GM23338 (cell line): ENCODE data around the gene IER5. TPM values are rescaled to one million over a fixed set of nuclear protein-coding genes. Genes with fewer than 3 reads are reported as not detected.

Experiments
- ATAC-seq: fragments of 200-7000 bp; cut with Tn5 transposase; 3 replicates; pipeline ENCODE4 v1.9.1; 2020
- DNase-seq: peaks from one replicate; pipeline ENCODE4 v3.0.0-alpha.2; 2015; ENCODE audit warnings: low spot score
- H2AFZ ChIP-seq: fragments of 200-600 bp; sonication (generic); 2 replicates; pipeline ENCODE4 v1.8.0; 2016; ENCODE audit warnings: antibody characterized with exemption, mild to moderate bottlenecking, moderate library complexity
- H3F3A ChIP-seq: fragments of 200-600 bp; sonication (generic); replicated peaks from 2 replicates; pipeline ENCODE4 v1.8.0; 2017; ENCODE audit warnings: antibody characterized with exemption, mixed run types, low read depth
- H3K27ac ChIP-seq: fragments of 200-600 bp; sonication (generic); 2 replicates; pipeline ENCODE4 v1.6.1; 2016; ENCODE audit warnings: low read depth
- H3K27me3 ChIP-seq: fragments of 200-600 bp; sonication (generic); 2 replicates; pipeline ENCODE4 v1.8.0; 2016; ENCODE audit warnings: mild to moderate bottlenecking, mixed run types, moderate library complexity; ENCODE audit not compliant: insufficient read depth
- H3K36me3 ChIP-seq: fragments of 200-600 bp; sonication (generic); 2 replicates; pipeline ENCODE4 v1.8.0; 2016; ENCODE audit warnings: mild to moderate bottlenecking; ENCODE audit not compliant: insufficient read depth
- H3K4me1 ChIP-seq: fragments of 200-600 bp; sonication (generic); 2 replicates; pipeline ENCODE4 v1.8.0; 2016; ENCODE audit warnings: mild to moderate bottlenecking, moderate library complexity; ENCODE audit not compliant: insufficient read depth
- H3K4me2 ChIP-seq: fragments of 200-600 bp; sonication (generic); 2 replicates; pipeline ENCODE4 v1.7.1; 2017; ENCODE audit warnings: mixed run types
- H3K4me3 ChIP-seq: fragments of 200-600 bp; sonication (generic); 2 replicates; pipeline ENCODE4 v1.6.1; 2016; ENCODE audit warnings: mixed run types
- H3K79me2 ChIP-seq: fragments of 200-600 bp; sonication (generic); replicated peaks from 2 replicates; pipeline ENCODE4 v1.8.0; 2017; ENCODE audit warnings: mild to moderate bottlenecking; ENCODE audit not compliant: insufficient read depth
- H3K9me2 ChIP-seq: fragments of 200-600 bp; sonication (generic); 2 replicates; pipeline ENCODE4 v1.8.0; 2017; ENCODE audit not compliant: insufficient read depth
- H4K20me1 ChIP-seq: fragments of 200-600 bp; sonication (generic); replicated peaks from 2 replicates; pipeline ENCODE4 v1.8.0; 2017; ENCODE audit warnings: mild to moderate bottlenecking; ENCODE audit not compliant: insufficient read depth
- H3K27ac Mint-ChIP-seq: 2 replicates; pipeline ENCODE4 v1.8.0; 2020; ENCODE audit warnings: inconsistent platforms, mild to moderate bottlenecking, moderate library complexity, mixed read lengths
- H3K27me3 Mint-ChIP-seq: 3 replicates; pipeline ENCODE4 v1.8.0; 2022; ENCODE audit warnings: low read depth, mild to moderate bottlenecking, moderate library complexity, mixed read lengths, inconsistent platforms; ENCODE audit not compliant: insufficient read depth, poor library complexity
- H3K36me3 Mint-ChIP-seq: 3 replicates; pipeline ENCODE4 v1.8.0; 2021; ENCODE audit warnings: low read depth, mild to moderate bottlenecking, inconsistent platforms, moderate library complexity, mixed read lengths
- H3K4me1 Mint-ChIP-seq: 3 replicates; pipeline ENCODE4 v1.8.0; 2020; ENCODE audit warnings: mild to moderate bottlenecking, inconsistent platforms, mixed read lengths
- H3K4me3 Mint-ChIP-seq: 3 replicates; pipeline ENCODE4 v1.8.0; 2021; ENCODE audit warnings: moderate library complexity, mild to moderate bottlenecking, inconsistent platforms, mixed read lengths
- H3K9me3 Mint-ChIP-seq: 3 replicates; pipeline ENCODE4 v1.8.0; 2020; ENCODE audit warnings: moderate library complexity, mild to moderate bottlenecking, inconsistent platforms, mixed read lengths
- CREB1 ChIP-seq: fragments of 250-450 bp; sonication (Bioruptor Pico); IDR thresholded peaks from 2 replicates; pipeline ENCODE4 v1.5.0; 2020; ENCODE audit warnings: low read depth, mild to moderate bottlenecking, moderate library complexity
- CTCF ChIP-seq, 2 experiments: fragments of 200-600 bp in 1 of 2; sonication (generic) in 1 of 2; conservative IDR thresholded peaks; 2 replicates each; pipeline versions ENCODE4 v1.5.1 to v1.6.1; 2016 to 2017; ENCODE audit warnings: antibody characterized with exemption in 2 of 2, low read depth in 2 of 2, mild to moderate bottlenecking in 2 of 2, moderate library complexity in 1 of 2
- EZH2 ChIP-seq: fragments of 200-600 bp; sonication (generic); IDR thresholded peaks from one replicate; pipeline ENCODE4 v1.8.0; 2017; ENCODE audit warnings: antibody characterized with exemption, mild to moderate bottlenecking, low read depth; ENCODE audit not compliant: unreplicated experiment
- JUNB ChIP-seq: IDR thresholded peaks from one replicate; pipeline ENCODE4 v1.6.1; 2016; ENCODE audit warnings: antibody characterized with exemption; ENCODE audit not compliant: unreplicated experiment
- NANOG ChIP-seq: IDR thresholded peaks from 2 replicates; pipeline ENCODE4 v1.6.1; 2016; ENCODE audit warnings: antibody characterized with exemption, borderline replicate concordance
- POLR2AphosphoS5 ChIP-seq: IDR thresholded peaks from 2 replicates; pipeline ENCODE4 v1.6.1; 2016; ENCODE audit warnings: antibody characterized with exemption, low read depth
- REST ChIP-seq: IDR thresholded peaks from one replicate; pipeline ENCODE4 v1.6.1; 2018; ENCODE audit warnings: antibody characterized with exemption; ENCODE audit not compliant: unreplicated experiment
- STAT1 ChIP-seq: IDR thresholded peaks from one replicate; pipeline ENCODE4 v1.6.1; 2016; ENCODE audit warnings: antibody characterized with exemption; ENCODE audit not compliant: unreplicated experiment
- ZNF114 ChIP-seq: fragments of 250-450 bp; sonication (Bioruptor Pico); IDR thresholded peaks from 2 replicates; pipeline ENCODE4 v1.5.0; 2020; ENCODE audit warnings: mild to moderate bottlenecking, moderate library complexity
- ZNF331 ChIP-seq: fragments of 250-450 bp; sonication (Bioruptor Pico); IDR thresholded peaks from 2 replicates; pipeline ENCODE4 v1.5.0; 2020; ENCODE audit warnings: low read depth, mild to moderate bottlenecking, moderate library complexity
- ZNF462 ChIP-seq: fragments of 250-450 bp; sonication (Bioruptor Pico); IDR thresholded peaks from 2 replicates; pipeline ENCODE4 v1.5.0; 2020; ENCODE audit warnings: mild to moderate bottlenecking, moderate library complexity
- polyA plus RNA-seq: library from polyadenylated mRNA; unstranded; fragments of >200 nt; fragmentation: Nextera tagmentation; extraction: Ambion mirVana; gene quantifications from 2 replicates; pipeline ENCODE4 v1.2.1, GENCODE V29; 2016
- total RNA-seq: library from RNA; depleted of rRNA; stranded (reverse); fragments of >200 nt; shearing (Covaris generic); gene quantifications from 2 replicates; pipeline ENCODE4 v1.2.3, GENCODE V29; 2014

Gene IER5
- total and polyA plus RNA-seq, 2 experiments from 2014 or later: 3.8 to 9.5 TPM

- Histone ChIP-seq H3K4me3 (peak overlapping the region; percentile 74), H3K27ac (no peak overlapping the region), H3F3A (peaks cover 4% of the 10 kb centered on the region; the same call in 1 of the 2 replicates), H3K4me2 (peak overlapping the region; percentile 87), H2AFZ (no peak overlapping the region), H3K36me3 (no peaks in the 10 kb centered on the region), H3K4me1 (peaks cover 26% of the 10 kb centered on the region), H3K79me2 (peaks cover 30% of the 10 kb centered on the region), H4K20me1 (peaks cover 26% of the 10 kb centered on the region), H3K9me2 (no peaks in the 10 kb centered on the region), H3K27me3 (peaks cover 86% of the 10 kb centered on the region)
- Mint-ChIP-seq H3K4me3 (peak overlapping the region; percentile 95), H3K4me1 (peaks cover 28% of the 10 kb centered on the region), H3K27me3 (peaks cover 25% of the 10 kb centered on the region), H3K27ac (no peak overlapping the region), H3K9me3 (no peaks in the 10 kb centered on the region; the same call in 2 of the 3 replicates), H3K36me3 (peaks cover 21% of the 10 kb centered on the region)
- ATAC-seq (peak; percentile 20), DNase-seq (peak; percentile 71)
- TF ChIP-seq ZNF462 (CRISPR knock-in tag) (no peak), NANOG (no peak), REST (no peak), CREB1 (CRISPR knock-in tag) (no peak), ZNF331 (CRISPR knock-in tag) (no peak), POLR2AphosphoS5 (no peak), STAT1 (no peak), ZNF114 (CRISPR knock-in tag) (no peak), CTCF (conservative IDR thresholded peaks at IDR 0.05; ENCODE audit: low read depth in 2 of 2) (no peak), JUNB (no peak), EZH2 (no peak)
These were observed 1.4 kb downstream of the IER5 start for GRCh38 chr1:181089676-181090544.
